Adrenal gland (tissue), 12 donors: ENCODE data around the gene PPP1R14D. TPM values are rescaled to one million over a fixed set of nuclear protein-coding genes. Genes with fewer than 3 reads are reported as not detected.

Experiments
- DNase-seq, 7 donors: peaks; one replicate each; pipeline ENCODE4 v3.0.0-alpha.2; 2019 to 2020
- H3K27ac ChIP-seq, 5 donors: fragments of 200-600 bp; sonication (generic) in 4 of 5; 1 replicate in 3 of 5; 2 replicates in 2 of 5; pipeline versions ENCODE4 v1.5.1 to v1.8.0; 2016 to 2020; ENCODE audit warnings: mild to moderate bottlenecking in 1 of 5
- H3K27me3 ChIP-seq: fragments of 200-600 bp; 2 replicates; pipeline ENCODE4 v1.8.0; 2021
- H3K36me3 ChIP-seq, 2 donors: fragments of 200-600 bp; replicated peaks in 1 of 2; 1 replicate in 1 of 2; 2 replicates in 1 of 2; pipeline versions ENCODE4 v1.5.1 to v1.8.0; 2018 to 2022
- H3K4me1 ChIP-seq, 2 donors: fragments of 200-600 bp; replicated peaks in 1 of 2; 1 replicate in 1 of 2; 2 replicates in 1 of 2; pipeline versions ENCODE4 v1.5.1 to v1.8.0; 2018 to 2021
- H3K4me3 ChIP-seq, 4 donors: fragments of 200-600 bp; sonication (generic) in 3 of 4; one replicate each; pipeline ENCODE4 v1.5.1; 2016 to 2018
- H3K9me3 ChIP-seq, 3 donors: fragments of 200-600 bp; sonication (generic) in 1 of 3; replicated peaks in 1 of 3; 1 replicate in 2 of 3; 2 replicates in 1 of 3; pipeline versions ENCODE4 v1.5.1 to v1.8.0; 2016 to 2021
- POLR2A ChIP-seq, 2 donors: fragments of 450-650 bp; IDR thresholded peaks; one replicate each; pipeline ENCODE4 v1.6.1; 2017; ENCODE audit warnings: antibody characterized with exemption in 2 of 2, mild to moderate bottlenecking in 2 of 2, moderate library complexity in 1 of 2
- whole genome bisulfite sequencing, 4 donors: extraction: QIAGEN DNeasy Blood & Tissue Kit in 2 of 4; methylation state at CpG; one replicate each; pipeline versions ENCODE4 v1.1.5 to v1.1.7; 2013 to 2017; 5-methylcytosine and 5-hydroxymethylcytosine counted together
- intact Hi-C, 2 donors: fragments of 100-400 bp; cut with DNase I; formaldehyde crosslinking; loops; one replicate each; pipeline versions ENCODE4 v1.14.1 to v1.15.0; 2022 to 2023
- polyA plus RNA-seq, 3 donors: library from polyadenylated mRNA; stranded (reverse); fragments of 200-250 nt in 2 of 3; fragments of 350-450 nt in 1 of 3; fragmentation: Illumina TruSeq in 1 of 3; extraction: RNeasy Lipid Tissue Mini Kit (QIAGEN cat#74804) in 1 of 3; gene quantifications; one replicate each; pipeline ENCODE4 v1.2.3, GENCODE V29; 2013 to 2014
- total RNA-seq, 9 donors: library from RNA; depleted of rRNA in 4 of 9; stranded (reverse); fragments of >200 nt in 4 of 9; fragments of 120-200 nt in 1 of 9; fragmentation: NEBNext Ultra II Directional in 1 of 9; extraction: Animal tissue kit (Norgen Biotek cat#: 25700) in 1 of 9; gene quantifications; one replicate each; pipeline versions ENCODE4 v1.1.0 to v1.2.4, GENCODE V29; 2013 to 2023
- TF ChIP-seq, protein P1 (sequence below), 6 experiments: fragments of 450-650 bp in 4 of 6; fragments of 200-600 bp in 2 of 6; sonication (generic) in 1 of 6; IDR thresholded peaks; 1 replicate in 5 of 6; 2 replicates in 1 of 6; pipeline versions ENCODE4 v1.5.1 to v1.8.0; 2016 to 2021; ENCODE audit warnings: antibody characterized with exemption in 6 of 6, mild to moderate bottlenecking in 2 of 6, moderate library complexity in 1 of 6
- donor health status: healthy with polysubstance abuse.
- donor health status: Bipolar disorder and iron deficiency.
- donor health status: DM: yes; HTN: yes; CAD: no.
- donor health status: DM: no; HTN: no; CAD: no.
- donor health status: DM: no; HTN: no; CAD: no.
- donor health status: DM: yes; HTN: yes; CAD: no.

PPP1R14D gene
- total and polyA plus RNA-seq, 12 donors = not detected

- intact Hi-C loops = loop anchor here in 1 of 2 donors (10.0 kb wide), 1 partner anchor 112 kb away; the partner anchor contains the start of gene VPS18
- peak in 6 of 7 donors; percentile 39 to 81 (median 58) for DNase-seq
- no peak overlapping the region for H3K27ac ChIP-seq
Observed at GRCh38 chr15:40782609-40783227, 45.8 kb downstream of the PPP1R14D start.

GRCh38 chr15:40776537-40777141 lies 51.9 kb downstream of the PPP1R14D start:
- H3K4me3 ChIP-seq = no peak overlapping the region
- no peaks in the 10 kb centered on the region for H3K27me3 ChIP-seq
- 76 to 84% (median 79%) methylated on average over 8 to 11 of the region's 11 CpGs for WGBS, 4 donors
- intact Hi-C loops = no loop called here
- H3K27ac ChIP-seq = no peak overlapping the region
- no peaks in the 10 kb centered on the region for H3K9me3 ChIP-seq
- TF ChIP-seq, protein P1, sequence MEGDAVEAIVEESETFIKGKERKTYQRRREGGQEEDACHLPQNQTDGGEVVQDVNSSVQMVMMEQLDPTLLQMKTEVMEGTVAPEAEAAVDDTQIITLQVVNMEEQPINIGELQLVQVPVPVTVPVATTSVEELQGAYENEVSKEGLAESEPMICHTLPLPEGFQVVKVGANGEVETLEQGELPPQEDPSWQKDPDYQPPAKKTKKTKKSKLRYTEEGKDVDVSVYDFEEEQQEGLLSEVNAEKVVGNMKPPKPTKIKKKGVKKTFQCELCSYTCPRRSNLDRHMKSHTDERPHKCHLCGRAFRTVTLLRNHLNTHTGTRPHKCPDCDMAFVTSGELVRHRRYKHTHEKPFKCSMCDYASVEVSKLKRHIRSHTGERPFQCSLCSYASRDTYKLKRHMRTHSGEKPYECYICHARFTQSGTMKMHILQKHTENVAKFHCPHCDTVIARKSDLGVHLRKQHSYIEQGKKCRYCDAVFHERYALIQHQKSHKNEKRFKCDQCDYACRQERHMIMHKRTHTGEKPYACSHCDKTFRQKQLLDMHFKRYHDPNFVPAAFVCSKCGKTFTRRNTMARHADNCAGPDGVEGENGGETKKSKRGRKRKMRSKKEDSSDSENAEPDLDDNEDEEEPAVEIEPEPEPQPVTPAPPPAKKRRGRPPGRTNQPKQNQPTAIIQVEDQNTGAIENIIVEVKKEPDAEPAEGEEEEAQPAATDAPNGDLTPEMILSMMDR (IDR thresholded peaks at IDR 0.05) = no peak
- no peak for TF ChIP-seq POLR2A (IDR thresholded peaks at IDR 0.05)
- no peaks in the 10 kb centered on the region for H3K4me1 ChIP-seq
- peaks cover 0 to 77% of the 10 kb centered on the region in 2 donors for H3K36me3 ChIP-seq
- DNase-seq = peak in 5 of 7 donors; percentile 51 to 77 (median 56)

More at GRCh38 chr15:40782609-40783227, 45.8 kb downstream of the PPP1R14D start:
- Histone ChIP-seq H3K4me1 (peaks cover 0 to 4% of the 10 kb centered on the region in 2 donors), H3K27me3 (no peaks in the 10 kb centered on the region), H3K36me3 (peaks cover 0 to 21% of the 10 kb centered on the region in 2 donors), H3K4me3 (no peak overlapping the region), H3K9me3 (no peaks in the 10 kb centered on the region)
- TF ChIP-seq, protein P1 (IDR thresholded peaks at IDR 0.05) = peak in 4 of 6 experiments; percentile 39 to 62 (median 50)
- TF ChIP-seq POLR2A (IDR thresholded peaks at IDR 0.05) = no peak
- 62 to 90% (median 68%) methylated on average over 7 to 8 of the region's 8 CpGs for WGBS, 4 donors

DNA sequence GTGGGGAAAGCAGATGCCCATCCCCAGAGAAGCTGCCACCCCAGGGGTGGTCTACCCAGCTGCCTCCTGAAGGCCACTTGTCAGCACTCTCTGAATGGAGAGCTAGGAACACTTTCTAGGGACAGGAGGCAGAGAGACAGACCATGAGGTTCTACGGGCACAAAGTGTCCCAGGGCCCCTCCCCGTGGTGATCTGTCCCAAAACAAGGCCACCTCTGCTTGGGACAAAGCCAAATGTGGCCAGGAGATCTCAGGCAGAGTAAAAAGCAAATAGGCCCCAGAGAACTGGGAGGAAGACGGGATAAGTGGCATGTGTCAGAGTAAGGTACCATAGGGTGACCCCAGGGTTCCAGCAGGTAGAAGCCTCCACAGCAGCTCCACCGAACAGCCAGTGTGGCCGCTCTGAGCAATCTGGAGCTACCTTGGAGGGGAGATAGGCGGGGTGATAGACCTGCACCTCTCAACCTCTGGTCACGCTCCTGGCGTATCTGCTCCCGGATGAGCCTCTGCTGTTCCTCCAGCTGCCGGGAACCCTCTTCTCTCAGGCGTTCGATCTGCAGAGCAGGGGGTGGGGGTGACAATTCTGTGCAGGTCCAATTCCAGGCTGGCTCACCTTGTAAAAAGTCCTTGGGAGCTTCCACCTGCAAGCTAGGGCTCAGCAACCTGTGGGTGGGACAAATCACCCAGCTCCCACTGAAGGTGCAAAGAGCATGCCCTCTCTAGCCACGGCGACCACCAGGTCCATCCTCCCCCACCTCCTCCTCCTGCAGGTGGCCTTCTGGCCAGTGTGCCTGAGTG lies 52.6 kb downstream of the PPP1R14D start:
- peak in 4 of 7 donors; percentile 45 to 74 (median 54) for DNase-seq
- intact Hi-C loops = no loop called here
- no peaks in the 10 kb centered on the region for H3K9me3 ChIP-seq
- no peak overlapping the region for H3K27ac ChIP-seq
- no peak overlapping the region for H3K4me3 ChIP-seq
- TF ChIP-seq, protein P1 (IDR thresholded peaks at IDR 0.05) = no peak
- no peak for TF ChIP-seq POLR2A (IDR thresholded peaks at IDR 0.05)
- peaks cover 0 to 79% of the 10 kb centered on the region in 2 donors for H3K36me3 ChIP-seq
- H3K4me1 ChIP-seq = no peaks in the 10 kb centered on the region
- 79 to 86% (median 85%) methylated on average over 10 to 14 of the region's 14 CpGs for WGBS, 4 donors
- no peaks in the 10 kb centered on the region for H3K27me3 ChIP-seq

GRCh38 chr15:40775007-40775406 lies 53.5 kb downstream of the PPP1R14D start:
- WGBS, 4 donors = 92 to 95% (median 93%) methylated on average over 6 to 10 of the region's 10 CpGs
- Histone ChIP-seq H3K4me3 (no peak overlapping the region), H3K36me3 (peaks cover 0 to 79% of the 10 kb centered on the region in 2 donors), H3K27ac (no peak overlapping the region), H3K9me3 (no peaks in the 10 kb centered on the region), H3K4me1 (no peaks in the 10 kb centered on the region), H3K27me3 (no peaks in the 10 kb centered on the region)
- DNase-seq = no peak
- intact Hi-C loops = no loop called here
- TF ChIP-seq POLR2A (IDR thresholded peaks at IDR 0.05) = no peak
- TF ChIP-seq, protein P1 (IDR thresholded peaks at IDR 0.05) = no peak
